Measurements from ENCODE around the gene ADAMTS12.

- TF ChIP-seq POLR2A (IDR thresholded peaks at IDR 0.05; ENCODE audit: low read depth, low read length) = no peak
- no peak for TF ChIP-seq CTCF (IDR thresholded peaks at IDR 0.05 in 2 of 3, conservative IDR thresholded peaks at IDR 0.05 in 1 of 3; ENCODE audit: control insufficient read depth in 2 of 3, extremely low read depth in 1 of 3, insufficient read depth in 1 of 3, low read depth in 3 of 3, low read length in 3 of 3)
- no peak for TF ChIP-seq ETV6 (conservative IDR thresholded peaks at IDR 0.05 in 1 of 2, IDR thresholded peaks at IDR 0.05 in 1 of 2; ENCODE audit: borderline replicate concordance in 1 of 2, low read depth in 1 of 2)
- TF ChIP-seq TCF12 (IDR thresholded peaks at IDR 0.05; ENCODE audit: low read depth, low read length) = no peak
- no peak for TF ChIP-seq MAX (IDR thresholded peaks at IDR 0.05; ENCODE audit: low read depth, low read length)
- TF ChIP-seq ATF3 (IDR thresholded peaks at IDR 0.05; ENCODE audit: borderline replicate concordance, extremely low read depth, low read depth, low read length) = no peak
- TF ChIP-seq ZZZ3 (IDR thresholded peaks at IDR 0.05; ENCODE audit: control insufficient read depth, insufficient read length, low read depth) = no peak
- no peak for TF ChIP-seq HDGF (IDR thresholded peaks at IDR 0.05)
- TF ChIP-seq EP300 (IDR thresholded peaks at IDR 0.05; ENCODE audit: borderline replicate concordance in 1 of 2, control insufficient read depth in 1 of 2, low read depth in 2 of 2, low read length in 2 of 2) = no peak
- no peak for TF ChIP-seq E2F8 (IDR thresholded peaks at IDR 0.05; ENCODE audit: low read depth, partially characterized antibody)
- TF ChIP-seq YY1 (IDR thresholded peaks at IDR 0.05; ENCODE audit: low read depth, low read length) = no peak
- no peak for TF ChIP-seq GABPA (IDR thresholded peaks at IDR 0.05; ENCODE audit: low read depth)
- no peak for TF ChIP-seq CHD2 (IDR thresholded peaks at IDR 0.05; ENCODE audit: borderline replicate concordance, low read depth, low read length)
Measured at GRCh38 chr5:33726422-33727165, 165.2 kb downstream of the ADAMTS12 start.
